Activated CD8-positive, alpha-beta memory T cell treated with anti-CD3 and anti-CD28 coated beads, Interleukin-2, amount 50 U/mL, for 4 hours (primary cell): ENCODE results near the gene ATRIP.
"Not testable (repeated sequence)": the region's sequence is repeated elsewhere in the genome, so short reads cannot be mapped to it uniquely, and the experiment has no call there.

ENCODE experiments used
- DNase-seq: peaks from one replicate; pipeline ENCODE4 v3.0.0-alpha.2; 2020

Gene ATRIP

DNA sequence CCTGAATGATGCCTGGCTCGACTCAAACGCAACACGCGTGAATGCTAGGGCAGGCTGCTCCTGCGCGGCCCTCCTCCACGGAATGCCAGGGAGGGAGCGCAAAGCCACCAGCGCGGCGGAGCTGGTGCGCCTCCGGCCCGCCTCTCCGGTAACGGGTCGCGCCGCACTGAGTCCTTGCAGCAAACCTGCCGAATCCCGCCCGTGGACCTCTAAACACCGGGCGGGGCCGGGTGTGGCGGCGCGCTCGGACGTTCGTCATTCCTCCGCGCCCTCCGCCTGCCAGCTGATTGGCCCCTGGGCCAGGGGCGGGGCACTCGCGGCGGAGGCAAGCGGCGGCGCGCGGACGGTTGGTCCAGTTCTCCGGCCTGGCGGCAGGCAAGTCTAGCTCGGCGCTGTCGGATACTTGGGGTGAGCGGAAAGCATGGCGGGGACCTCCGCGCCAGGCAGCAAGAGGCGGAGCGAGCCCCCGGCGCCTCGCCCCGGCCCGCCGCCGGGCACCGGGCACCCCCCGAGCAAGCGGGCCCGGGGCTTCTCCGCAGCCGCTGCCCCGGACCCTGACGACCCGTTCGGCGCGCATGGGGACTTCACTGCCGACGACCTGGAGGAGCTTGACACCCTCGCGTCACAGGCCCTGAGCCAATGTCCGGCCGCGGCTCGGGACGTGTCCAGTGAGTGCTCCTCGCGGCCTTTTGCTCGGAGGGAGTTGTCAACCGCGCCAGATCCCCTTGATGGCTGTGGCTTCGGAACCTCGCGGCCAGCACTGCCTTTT is at the start of gene ATRIP:
Gene ATRIP (plus strand): TSS at position 313 of the 769 bp plus-strand sequence. CDS start 109 bp downstream, at position 422.
- peak; percentile 87 for DNase-seq

DNA sequence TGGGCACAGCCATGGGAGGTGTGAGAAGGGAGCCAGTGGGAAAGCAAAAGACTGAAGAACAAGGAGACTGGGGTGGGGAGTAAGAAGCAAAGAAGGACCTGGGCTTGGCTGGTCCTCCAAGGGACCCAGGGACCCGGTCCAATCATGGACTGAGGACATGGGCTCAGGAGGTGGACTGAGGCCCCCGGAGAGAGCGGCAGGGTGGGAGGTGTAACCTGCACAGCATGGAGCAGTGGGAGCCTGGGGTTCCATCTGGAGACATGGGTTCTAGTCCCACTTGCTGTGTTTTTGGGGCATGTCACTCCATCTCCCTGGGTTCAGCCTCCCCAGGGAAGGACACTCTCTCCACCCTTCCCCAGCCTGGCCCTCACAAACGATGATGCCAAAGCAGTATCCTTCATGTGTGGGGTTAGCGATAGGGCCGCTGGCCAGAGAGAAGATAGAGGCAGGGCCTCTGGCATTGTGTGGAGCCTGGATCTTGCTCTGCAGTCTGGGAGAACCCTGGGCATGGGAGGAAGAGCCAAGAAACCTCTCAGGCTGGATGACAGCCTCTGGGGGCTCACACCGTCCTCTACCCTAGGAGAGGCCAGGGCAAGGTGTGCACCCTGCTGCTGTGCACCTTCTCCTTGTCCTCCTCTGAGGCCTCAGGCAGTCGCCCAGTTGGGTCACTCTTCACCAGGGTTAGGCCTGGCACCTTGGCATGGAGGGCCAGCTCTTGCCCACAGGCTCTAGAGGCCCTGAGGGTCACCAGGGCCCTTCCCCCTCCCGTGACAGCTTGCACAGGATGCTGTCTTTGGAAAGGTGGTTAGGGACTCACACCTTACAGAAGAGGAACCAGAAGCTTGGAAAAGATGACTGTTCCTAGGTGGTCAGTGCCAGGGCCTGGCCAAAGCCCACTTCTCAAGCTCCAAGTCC is 48.5 kb upstream of the ATRIP start:
- no peak for DNase-seq

DNA sequence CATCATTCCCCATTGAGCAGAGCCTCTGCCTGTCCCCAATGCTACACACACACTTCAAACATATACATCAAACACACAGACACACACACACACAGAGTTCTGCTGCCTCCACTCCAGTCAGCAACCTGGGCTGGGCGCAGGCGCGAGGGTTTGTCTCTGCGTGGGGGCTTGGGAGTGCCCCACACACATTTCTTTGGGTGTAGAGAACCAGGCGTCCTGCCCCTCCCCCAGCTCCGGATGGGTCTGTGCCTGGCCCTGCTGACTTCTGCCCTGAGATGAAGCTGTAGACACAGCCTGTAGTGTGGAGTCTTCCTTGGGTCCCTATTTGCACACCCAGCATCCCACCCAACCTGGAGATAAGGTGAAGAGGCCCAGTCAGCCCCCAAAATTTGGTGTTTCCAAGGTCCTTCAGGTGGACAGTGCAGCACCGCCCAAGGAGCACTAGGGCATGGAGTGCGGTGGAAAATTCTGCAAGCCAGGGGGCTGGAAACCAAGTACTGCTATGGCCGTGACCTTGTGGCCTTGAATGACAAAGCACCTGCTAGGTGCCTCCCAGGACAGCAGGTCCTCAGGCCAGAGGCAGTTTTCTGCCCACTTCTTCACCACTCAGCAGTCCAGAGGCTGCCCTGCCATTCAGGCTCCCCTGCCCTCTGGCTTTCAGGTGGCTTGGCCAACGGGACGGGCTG is 47.7 kb upstream of the ATRIP start:
- peak; percentile 9 for DNase-seq

DNA sequence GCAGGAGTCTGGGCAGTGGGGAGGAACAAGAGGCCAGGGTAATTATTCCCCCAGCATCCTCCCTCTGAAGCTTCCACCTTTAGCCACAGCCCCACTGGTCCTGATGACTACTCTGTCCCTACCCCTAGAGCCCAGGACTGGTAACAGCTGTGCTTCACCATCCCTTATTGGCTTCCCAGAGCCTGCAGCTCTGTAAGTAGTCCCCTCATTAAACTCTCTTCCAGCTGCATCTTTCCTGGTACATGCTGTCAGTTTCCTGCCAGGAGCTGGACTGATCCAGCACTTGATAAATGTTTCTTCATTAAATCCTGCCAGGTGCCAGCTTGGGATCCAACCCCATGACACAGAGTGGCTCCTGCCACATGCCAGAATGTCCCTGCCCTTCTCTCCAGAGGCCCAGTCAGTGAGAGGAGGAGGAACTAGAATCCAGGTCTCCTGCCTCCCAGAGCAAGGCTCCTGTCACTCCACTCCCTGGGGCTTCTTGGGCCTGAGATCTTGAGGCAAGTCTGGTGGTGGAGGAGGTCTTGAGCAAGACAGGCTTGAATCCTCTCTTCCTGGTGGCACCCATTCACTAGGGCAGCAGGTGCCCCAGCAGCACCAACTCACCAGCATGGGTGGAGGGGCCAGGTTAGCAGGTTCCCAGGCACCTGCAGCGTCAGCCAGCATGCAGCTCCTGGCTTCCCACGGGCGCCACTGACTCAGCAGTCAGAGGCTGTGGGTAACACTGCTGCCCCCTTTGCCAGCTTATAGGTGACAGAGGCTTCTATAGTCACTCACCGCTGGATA is 47.0 kb upstream of the ATRIP start:
- DNase-seq, result peak; percentile 11

GRCh38 chr3:48400824-48401433 is 45.6 kb upstream of the ATRIP start:
- DNase-seq, result peak; percentile 62

DNA sequence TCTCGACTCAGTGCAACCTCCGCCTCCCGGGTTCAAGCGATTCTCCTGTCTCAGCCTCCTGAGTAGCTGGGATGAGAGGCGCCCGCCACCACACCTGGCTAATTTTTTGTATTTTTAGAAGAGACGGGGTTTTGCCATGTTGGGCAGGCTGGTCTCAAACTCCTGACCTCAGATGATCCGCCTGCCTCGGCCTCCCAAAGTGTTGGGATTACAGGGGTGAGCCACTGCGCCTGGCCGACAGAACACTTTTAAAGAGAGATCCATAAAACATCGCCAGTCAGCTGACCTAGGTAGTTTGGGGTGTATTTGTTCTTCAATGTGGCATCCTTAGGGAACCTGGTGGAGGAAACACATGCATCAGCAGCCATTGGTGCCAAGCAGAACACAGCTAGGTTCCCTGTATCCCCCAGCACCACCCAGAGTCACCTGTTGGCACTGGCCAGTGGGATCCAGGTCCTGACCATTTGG is 45.1 kb upstream of the ATRIP start:
- DNase-seq, result not testable (repeated sequence)

- peak; percentile 12 for DNase-seq
Measured at GRCh38 chr3:48402281-48402732, 44.2 kb upstream of the ATRIP start.

GRCh38 chr3:48402907-48403306 is 43.6 kb upstream of the ATRIP start:
- no peak for DNase-seq

DNA sequence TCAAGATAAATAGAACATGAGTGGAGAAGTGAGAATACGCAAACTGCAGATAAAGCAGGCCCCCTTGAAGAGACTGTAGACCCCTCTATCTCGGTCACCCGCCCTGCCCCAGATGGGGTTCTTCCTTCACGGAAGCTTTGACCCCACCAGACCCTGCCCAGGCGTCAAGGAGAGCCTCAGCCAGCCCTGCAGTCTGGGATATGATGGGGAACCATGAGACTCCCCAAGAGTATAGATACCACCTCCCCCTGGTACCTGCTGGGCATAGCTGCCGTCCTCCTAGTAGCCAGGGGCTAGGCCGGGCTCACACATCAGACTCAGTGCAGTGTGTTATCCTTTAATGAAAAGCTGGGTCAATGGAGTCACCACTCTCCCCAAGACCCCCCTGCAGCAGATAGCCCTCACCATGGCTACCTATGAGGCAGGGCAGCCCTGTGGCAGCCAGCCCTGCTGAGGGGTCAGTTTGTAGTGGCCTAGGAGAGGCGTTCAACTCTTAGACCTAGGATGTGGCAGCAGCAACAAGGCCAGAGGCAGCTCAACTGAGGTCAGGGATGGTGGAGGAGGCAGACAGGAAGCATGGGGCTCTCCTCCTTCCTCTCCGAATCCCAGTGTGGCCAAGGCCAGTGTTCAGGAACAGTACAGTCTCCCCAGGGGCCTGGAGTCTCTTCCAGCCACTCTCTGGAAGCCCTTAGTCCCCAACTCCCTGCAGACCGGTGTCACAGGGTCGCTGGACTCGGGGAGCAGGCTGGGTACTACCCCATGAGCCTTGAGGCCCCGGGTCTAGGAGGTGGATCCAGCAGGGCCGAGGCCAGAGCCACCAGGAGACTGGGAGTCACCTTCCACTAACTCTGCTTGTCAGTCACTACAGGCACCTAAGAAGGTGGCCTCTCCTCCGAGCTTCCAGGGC is 42.8 kb upstream of the ATRIP start:
- no peak for DNase-seq

- no peak for DNase-seq
Measured at GRCh38 chr3:48404440-48405342, 41.8 kb upstream of the ATRIP start.

- DNase-seq, result no peak
Measured at GRCh38 chr3:48405343-48405881, 41.1 kb upstream of the ATRIP start.

DNA sequence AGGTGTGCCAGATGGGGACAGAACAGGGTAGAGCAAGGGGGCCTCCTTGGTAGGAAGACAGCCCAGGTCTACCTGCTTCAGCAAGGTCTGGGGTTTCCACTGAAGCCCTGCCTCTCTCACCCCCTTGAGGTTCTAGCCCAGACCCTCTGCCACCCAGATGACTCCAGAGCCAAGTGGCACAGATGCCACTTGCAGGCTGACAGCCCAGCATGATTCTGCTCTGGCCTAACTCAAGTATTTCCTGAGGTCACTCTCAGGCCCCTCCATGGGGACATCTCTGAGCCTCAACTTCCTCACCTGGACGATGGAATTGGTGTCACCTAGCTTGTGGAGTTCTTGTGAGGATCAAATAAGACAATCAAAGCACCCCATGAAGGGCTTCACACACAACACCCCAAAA is 40.6 kb upstream of the ATRIP start:
- no peak for DNase-seq

- DNase-seq, result no peak
Measured at GRCh38 chr3:48406443-48407431, 39.8 kb upstream of the ATRIP start.

DNA sequence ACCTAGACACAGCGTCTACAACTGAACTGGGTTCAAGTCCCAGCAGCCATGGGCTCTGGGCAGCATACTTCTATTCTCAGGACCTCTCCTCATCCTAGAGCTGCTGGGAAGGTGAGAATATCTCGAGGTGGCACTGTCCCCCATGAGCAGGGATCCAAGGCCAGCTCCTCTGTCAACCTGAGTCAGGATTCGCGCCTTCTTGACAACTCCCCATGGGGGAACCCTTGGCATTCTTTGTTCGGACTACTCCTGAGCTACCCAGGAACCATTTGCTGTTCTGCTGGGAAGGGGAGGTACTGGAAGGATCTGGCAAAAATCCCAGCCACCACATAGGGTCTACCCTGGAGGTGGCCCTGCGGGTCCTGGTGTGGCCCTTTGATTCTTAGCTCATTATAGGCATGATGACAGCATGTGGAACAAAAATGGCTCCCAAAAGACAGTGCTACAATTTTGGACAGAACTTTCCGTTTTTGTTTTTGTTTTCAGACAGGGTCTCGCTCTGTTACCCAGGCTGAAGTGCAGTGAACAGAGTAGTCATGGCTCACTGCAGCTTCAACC is 38.9 kb upstream of the ATRIP start:
- no peak for DNase-seq

- DNase-seq, result no peak
Measured at GRCh38 chr3:48408823-48409281, 37.7 kb upstream of the ATRIP start.

DNA sequence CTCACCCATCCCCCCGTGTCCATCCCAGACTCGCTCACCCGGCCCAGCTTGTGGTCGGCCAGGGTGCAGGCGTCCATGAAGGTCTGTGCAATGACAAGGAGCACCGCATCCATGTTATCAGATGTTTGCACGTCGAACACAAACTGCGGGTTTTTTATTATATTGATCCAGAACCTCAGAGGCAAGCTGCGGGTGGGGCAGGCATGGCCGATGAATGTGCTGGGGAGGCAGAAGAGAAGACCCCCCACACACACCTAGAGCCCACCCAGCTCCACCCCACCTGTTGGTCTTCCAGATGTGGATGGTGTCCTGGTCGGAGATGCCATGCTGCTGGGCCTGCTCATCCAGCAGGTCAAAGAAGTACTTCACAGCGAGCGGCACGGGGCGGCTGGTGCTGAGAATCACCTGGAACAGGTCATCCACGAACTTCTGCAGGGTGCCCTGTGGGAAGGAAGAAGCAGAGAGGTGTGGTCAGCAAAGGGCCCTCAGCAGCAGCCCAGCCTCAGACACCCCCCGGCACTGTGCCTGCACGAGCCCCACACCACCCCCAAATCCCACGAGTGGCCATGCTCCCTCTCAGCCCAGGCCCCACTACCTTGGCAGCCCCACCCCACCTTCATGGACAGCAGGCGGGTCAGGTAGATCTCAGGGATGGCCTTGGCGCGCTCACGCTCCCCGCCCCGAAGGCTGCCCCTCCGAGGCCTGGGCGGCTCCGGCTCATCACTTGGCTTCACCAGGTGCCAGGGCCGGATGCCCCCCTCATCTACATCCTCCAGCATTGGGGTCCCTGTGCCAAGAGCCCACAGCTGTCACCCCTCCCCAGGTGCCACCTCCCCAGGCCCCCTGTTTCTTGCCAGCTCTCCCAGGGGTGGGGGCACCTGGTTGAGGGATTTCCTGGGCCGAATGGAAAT is 37.0 kb upstream of the ATRIP start:
- DNase-seq, result peak; percentile 13
